HepG2 (cell line): Measurements from ENCODE around the gene AFAP1.

ENCODE experiments used
- MAZ ChIP-seq, 2 experiments: sonication (generic) in 1 of 2; formaldehyde crosslinking in 1 of 2; IDR thresholded peaks; 2 replicates each; pipeline versions ENCODE4 v1.5.0 to v1.6.1; 2012 to 2020; ENCODE audit warnings: low read depth in 2 of 2, mild to moderate bottlenecking in 2 of 2, borderline replicate concordance in 1 of 2, improper control_type of control experiment in 1 of 2, low read length in 1 of 2, missing genetic modification reagents in 1 of 2, moderate library complexity in 1 of 2
- TAF1 ChIP-seq: sonication (generic); formaldehyde crosslinking; IDR thresholded peaks from 2 replicates; pipeline ENCODE4 v1.4.0; 2020; ENCODE audit warnings: missing genetic modification reagents
- ZNF256 ChIP-seq: sonication (generic); formaldehyde crosslinking; conservative IDR thresholded peaks from 2 replicates; pipeline ENCODE4 v1.4.0; 2020; ENCODE audit warnings: missing genetic modification reagents

DNA sequence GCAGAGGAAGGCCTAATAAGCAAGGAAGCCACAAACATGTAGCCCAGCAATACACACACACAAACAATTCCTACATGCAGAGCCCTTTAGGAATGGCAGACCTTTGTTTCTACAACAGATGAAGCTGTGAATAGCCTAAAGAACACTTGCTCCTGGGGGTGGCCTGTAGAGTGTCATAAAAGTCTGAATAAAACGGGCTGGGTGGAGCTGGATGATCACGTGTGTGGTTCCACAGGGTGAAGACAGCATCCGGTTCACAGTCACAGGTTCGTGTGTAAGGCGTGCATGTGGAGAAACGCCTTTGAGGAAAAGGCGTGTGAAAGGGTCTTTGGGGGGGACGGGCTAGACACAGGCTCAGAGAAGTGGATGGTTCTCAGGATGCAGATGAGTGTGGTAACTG, 156.1 kb downstream of the AFAP1 start:
- no peak for TF ChIP-seq ZNF256 (CRISPR knock-in tag)
- no peak for TF ChIP-seq TAF1 (CRISPR knock-in tag)
- TF ChIP-seq MAZ (IDR thresholded peaks at IDR 0.05; ENCODE audit: borderline replicate concordance, low read depth, low read length), result no peak
- no peak for TF ChIP-seq MAZ (CRISPR knock-in tag; IDR thresholded peaks at IDR 0.05; ENCODE audit: low read depth)
